HCEC 1CT (cell line): ENCODE data around the gene SPNS3.

Experiments
- DNase-seq: peaks from one replicate; pipeline ENCODE4 v3.0.0-alpha.2; 2017

Gene SPNS3

DNA sequence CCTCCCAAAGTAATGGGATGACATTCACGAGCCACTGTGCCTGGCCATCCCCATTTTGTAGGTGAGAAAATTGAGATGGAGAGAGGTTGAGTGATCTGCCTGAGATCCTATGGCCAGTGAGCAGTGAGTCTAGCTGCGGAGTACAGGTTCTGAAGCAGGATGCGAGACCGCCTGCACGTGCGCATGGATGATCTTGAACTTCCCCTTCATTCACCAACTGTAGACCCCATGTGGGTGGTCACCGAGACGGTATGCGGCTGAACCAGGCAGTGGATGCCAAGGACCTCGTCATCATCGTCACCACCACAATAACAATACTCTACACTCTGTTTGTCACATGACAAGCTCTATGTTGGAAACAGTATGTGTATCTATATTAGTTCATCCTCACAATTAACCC, 6.2 kb upstream of the SPNS3 start:
- no peak for DNase-seq

GRCh38 chr17:4436381-4436780, 2.6 kb downstream of the SPNS3 start:
- DNase-seq: no peak

GRCh38 chr17:4436846-4437245, 3.1 kb downstream of the SPNS3 start:
- DNase-seq: no peak

- no peak for DNase-seq
Observed at GRCh38 chr17:4438162-4438944, 4.6 kb downstream of the SPNS3 start.

- DNase-seq: no peak
Observed at GRCh38 chr17:4440021-4440420, 6.3 kb downstream of the SPNS3 start.

DNA sequence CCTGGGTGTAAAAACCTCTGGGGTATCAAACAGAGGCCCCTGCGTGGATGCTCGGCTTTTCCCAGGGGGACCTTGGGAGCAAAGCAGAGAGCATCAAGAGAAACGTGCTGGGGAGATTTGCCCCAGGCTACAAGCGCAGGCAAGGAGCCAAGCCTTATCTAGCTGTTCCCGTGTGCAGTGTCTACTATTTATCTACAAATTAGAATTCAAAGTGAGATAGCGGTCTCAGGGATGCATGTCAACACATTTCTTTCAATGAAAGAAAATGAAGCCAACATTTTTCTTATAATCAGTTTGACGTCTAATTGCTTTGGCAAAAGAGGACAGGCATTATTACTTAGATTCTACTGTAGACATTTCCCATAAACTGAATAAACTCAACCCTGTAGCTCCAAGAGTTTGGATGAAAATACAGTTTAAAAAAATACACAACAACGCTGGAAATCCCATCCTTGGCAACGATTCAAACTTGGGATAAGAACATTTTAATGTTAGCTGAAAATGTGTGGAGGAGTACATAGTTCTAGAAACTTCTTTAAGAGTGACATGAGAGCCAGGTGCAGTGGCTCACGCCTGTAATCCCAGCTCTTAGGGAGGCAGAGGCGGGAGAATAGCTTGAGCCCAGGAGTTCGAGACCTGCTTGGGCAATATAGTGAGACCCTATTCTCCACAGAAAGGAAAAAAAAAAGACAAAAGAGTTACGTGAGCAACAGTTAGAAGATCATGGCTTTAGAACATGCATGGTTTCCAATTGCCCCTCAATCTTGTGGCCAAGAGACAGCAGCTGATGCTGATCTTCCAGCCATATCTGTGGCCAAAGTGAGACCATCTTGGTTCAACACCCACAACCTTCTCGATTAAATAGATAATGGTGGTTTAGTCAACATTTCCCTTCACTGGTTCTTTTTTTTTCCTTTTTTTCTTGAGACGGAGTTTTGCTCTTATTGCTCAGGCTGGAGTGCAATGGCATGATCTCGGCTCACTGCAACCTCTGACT, 7.2 kb downstream of the SPNS3 start:
- no peak for DNase-seq

DNA sequence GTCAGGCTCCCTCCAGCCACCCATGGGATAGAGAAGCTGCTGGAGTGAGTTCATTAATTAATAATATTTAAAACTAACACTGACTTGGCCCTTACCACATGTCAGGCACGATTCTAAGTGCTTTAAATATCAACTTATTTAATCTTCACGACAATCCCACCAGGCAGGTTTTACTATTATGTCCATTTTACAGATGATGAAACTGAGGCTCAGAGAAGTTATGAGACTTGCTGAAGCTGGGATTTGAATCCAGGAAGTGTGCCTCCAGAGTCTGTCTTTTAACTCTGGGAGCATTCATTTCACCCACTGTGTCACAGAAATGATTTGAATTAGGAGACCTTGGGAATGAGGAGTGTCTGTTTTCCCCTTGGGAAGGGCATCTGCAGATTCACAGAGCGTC, 8.8 kb downstream of the SPNS3 start:
- no peak for DNase-seq

DNA sequence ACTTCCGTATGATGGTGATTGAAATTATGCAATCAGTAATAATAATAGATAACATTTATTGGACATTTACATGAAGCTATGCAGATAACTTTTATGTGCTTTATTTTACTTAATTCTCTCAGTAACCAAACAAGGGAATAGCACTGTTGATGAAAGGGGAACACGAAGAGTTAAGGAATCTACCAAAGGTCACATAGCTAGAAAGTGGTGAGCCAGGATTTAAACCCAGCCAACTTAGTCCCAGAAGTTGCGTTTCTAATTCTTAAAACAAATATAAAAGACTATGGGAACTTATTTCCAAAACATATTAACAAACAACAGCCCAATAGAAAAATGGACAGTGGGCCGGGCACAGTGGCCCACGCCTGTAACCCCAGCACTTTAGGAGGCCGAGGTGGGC, 9.7 kb downstream of the SPNS3 start:
- no peak for DNase-seq

- DNase-seq: no peak
Observed at GRCh38 chr17:4444782-4445473, 11.2 kb downstream of the SPNS3 start.

DNA sequence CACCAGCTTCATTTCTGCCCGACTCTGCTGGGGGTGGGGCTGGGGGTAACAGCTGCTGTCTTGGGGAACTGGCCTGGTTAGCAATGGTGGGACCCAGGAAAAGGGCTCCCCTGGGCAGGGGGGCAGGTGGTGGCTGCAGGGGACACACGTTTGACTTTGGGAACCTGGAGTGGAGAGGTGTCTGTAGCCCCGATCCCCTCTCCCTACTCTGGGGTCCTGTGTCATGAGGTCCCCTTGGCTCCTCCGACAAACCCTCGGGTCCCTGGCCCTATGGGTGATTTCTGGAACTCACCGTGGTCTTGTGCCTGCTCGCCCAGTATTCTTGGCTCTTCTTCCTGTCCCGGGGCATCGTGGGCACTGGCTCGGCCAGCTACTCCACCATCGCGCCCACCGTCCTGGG, 12.0 kb downstream of the SPNS3 start:
- no peak for DNase-seq

DNA sequence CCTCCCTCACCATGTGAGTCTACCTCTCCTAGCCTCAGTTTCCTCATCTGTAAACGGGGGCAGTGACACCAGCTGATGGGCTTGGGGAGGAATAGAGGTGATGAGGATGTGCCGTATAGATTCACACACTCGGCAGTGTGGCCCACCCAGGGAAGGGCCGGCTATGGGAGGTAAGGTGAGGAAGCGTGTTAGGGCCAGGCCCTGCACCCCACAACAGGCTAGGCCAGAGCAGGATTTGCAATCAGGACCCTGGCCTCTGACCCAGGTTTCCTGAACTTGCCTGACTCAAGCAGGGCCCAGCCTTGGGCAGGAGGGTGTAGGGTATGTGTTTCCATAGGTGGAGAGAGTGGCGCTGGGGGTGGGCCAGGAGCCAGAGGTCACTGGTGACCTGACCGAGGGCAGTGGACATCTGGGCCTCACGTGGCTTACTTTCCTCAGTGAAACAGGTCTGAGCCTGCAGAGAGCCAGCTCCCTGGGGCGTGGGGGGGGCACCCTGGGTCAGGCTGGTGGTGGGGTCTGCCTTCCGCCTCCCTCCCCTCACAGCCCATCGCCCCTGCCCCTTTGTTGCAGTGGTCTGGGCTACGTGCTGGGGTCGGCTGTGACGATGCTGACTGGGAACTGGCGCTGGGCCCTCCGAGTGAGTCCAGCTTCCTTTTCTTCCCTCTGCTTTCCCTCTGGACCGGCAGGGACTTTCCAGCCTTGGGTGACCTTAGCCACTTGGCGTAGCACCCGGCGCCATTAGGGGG, 12.8 kb downstream of the SPNS3 start:
- no peak for DNase-seq

DNA sequence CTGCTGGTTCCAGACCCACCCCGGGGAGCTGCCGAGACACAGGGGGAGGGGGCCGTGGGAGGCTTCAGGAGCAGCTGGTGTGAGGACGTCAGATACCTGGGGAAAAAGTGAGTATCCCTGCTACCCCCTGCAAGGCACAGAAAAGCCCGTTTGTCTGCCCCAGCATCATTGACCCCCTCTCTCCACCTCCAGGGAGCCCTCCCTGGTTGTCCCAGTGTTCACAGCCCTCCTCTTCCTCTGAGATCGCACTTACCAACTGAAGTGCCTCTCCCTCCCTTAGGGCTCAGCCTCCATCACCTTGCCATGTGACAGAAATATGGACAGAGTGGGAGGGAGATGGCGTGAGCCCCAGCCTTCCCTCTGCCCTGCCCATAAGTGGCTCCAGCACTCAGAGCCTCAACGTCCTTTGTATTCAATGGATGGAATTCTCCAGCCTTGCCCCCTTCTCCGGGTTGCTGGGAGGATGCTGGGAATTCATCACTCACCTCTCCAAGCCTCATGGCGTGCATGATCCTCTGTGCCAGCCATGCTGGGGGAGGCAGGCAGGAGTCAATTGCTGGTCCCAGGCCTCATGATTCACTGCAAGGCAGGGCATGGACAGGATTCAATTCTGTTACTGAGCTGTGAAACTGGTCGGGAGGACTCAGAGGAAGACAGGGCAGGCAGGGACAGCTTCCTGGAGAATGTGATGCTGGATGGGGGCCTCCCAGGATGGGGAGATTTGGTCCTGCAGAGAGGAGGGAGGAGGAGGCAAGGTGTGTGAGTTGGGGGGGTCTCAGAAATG, 14.6 kb downstream of the SPNS3 start:
- no peak for DNase-seq

GRCh38 chr17:4449736-4450135, 16.0 kb downstream of the SPNS3 start:
- no peak for DNase-seq

GRCh38 chr17:4450710-4451316, 17.1 kb downstream of the SPNS3 start:
- DNase-seq: no peak

DNA sequence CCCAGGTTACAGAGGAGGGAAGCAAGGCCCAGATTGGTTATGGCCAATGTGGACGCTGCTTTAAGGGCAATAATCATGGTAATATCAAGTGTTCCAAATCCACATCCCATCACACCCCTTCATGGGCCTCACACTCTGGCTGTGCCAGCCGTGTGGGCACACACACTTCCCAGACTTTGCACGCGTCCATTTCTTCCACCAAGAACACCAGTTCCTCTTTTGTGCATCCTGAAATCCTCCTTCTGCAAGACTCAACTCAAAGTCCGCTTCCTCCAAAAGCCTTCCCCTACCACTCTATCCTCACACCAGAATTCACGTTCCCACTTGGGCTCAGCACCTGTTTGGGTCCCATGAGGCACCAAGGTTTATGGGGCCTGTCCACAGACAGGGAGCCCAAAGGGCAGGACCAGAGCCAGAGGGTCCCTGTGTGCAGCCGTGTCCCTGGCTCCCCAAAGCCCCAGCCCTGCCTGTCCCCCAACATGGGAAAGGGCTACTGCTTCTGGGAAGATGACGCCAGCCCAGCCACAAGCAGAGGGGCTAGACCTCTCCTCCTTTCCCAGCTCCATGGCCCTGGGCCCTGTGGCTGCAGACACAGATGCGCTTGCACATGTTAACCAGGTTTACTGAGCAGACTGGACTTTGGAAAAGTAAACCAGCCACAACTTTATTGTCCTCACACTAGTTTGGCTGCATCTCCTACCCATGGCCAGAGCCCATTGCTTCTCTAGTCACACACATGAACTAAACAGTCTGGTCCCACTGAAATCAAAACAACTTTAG, 20.3 kb downstream of the SPNS3 start:
- no peak for DNase-seq

DNA sequence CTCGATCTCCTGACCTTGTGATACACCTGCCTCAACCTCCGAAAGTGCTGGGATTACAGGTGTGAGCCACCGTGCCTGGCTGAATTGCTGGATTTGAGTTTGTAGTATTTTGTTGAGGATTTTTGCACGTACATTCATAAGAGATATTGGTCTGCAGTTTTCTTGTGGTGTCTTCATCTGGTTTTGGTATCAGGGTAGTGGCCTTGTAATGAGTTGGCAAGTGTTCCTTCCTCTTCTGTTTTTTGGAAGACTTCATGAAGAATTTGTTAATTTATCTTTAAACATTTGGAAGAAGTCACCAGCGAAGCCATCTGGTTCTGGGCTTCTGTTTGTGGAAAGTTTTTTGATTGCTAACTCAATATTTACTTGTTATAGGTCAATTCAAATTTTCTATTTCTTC, 26.9 kb downstream of the SPNS3 start:
- DNase-seq: no peak

DNA sequence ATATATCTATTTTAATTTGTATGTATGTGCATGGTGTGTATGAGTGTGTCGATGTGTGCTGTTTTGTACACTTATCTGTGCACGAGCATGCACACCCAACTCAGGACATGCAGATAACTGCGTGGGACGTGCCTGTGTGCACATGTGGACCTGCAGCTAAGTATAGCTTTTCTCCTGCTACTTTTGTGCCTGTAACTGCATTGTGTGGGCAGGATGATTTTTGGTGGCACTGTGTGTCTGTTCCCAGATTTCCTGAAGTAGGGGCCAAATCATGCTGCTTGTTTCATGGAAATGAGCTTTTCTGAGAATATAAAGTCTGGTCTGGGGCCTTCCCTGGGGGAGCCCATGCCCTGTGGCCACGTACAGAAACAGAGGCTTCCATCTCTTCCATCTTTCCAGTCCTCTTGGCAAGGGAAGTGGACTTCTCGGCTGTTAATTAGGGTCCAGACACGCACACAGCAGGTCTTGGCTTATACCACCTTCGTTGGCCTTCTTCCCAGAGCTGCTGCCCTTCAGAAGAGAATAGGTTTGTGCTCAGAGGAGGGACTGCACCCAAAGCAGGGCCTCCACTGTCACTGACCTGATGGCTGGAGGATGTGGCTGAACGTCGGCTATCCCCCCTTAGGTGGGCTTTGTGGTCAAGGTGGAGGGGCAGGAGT, 30.2 kb downstream of the SPNS3 start:
- no peak for DNase-seq

- no peak for DNase-seq
Observed at GRCh38 chr17:4465786-4466185, 32.0 kb downstream of the SPNS3 start.

GRCh38 chr17:4467287-4467686, 33.5 kb downstream of the SPNS3 start:
- no peak for DNase-seq

DNA sequence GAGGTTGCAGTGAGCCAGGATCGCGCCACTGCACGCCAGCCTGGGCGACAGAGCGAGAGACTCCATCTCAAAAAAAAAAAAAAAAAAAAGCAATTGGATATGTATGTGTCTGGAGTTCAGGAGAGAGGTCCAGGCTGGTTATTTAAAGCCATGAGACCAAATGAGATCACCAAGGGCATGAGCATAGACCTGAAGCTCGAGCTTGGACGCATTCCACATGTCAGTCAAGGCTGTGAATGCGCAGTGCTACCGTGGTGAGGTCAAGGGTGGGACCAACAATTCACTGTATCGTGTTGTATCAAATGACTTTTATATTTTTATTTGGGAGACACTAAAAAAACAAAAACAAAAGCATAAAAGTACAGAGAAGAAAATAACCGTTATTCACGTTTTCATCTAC, 35.8 kb downstream of the SPNS3 start:
- DNase-seq: no peak
